Astrocyte of the cerebellum (primary cell): ENCODE measurements around the gene CDC45.
"Not testable (repeated sequence)": the region's sequence is repeated elsewhere in the genome, so short reads cannot be mapped to it uniquely, and the experiment has no call there.

Experiments used
- DNase-seq: peaks from one replicate; pipeline ENCODE4 v3.0.0-alpha.2; 2011; ENCODE audit warnings: low read depth
- H3K4me3 ChIP-seq: 2 replicates; pipeline ENCODE4 v1.5.1; 2011; ENCODE audit warnings: mild to moderate bottlenecking, low read depth, low read length, moderate library complexity
- CTCF ChIP-seq: IDR thresholded peaks from 2 replicates; pipeline ENCODE4 v1.5.1; 2012; ENCODE audit warnings: low read length, low read depth, moderate library complexity, mild to moderate bottlenecking; ENCODE audit errors: missing control alignments
- in situ Hi-C: cut with HindIII; loops from 2 replicates; pipeline ENCODE4 v1.10.0; 2017; ENCODE audit warnings: low sequenced_read_pairs

CDC45 gene

DNA sequence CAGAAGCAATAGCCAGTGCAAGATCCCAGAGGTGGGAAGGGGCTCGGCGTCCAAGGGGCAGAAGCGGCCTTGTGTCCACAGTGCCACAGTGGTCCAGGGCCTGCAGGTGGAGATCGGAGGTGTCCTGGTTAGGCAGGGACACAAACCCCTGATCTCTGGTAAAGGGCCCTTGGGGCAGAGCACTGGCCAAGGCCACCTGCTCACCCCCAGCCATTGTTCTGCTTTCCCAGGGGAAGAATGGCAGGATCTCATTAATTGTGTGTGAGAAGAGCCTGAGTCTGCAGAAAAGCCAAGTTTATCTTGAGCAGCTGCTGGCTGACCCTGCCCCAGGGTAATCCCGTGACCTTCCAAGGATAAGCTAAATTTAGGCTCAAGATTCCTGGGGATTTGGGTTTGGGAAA lies 47.6 kb downstream of the CDC45 start:
- TF ChIP-seq CTCF, result no peak
- no peak for DNase-seq
- H3K4me3 ChIP-seq, result no peak overlapping the region
- in situ Hi-C loops, result no loop called here

DNA sequence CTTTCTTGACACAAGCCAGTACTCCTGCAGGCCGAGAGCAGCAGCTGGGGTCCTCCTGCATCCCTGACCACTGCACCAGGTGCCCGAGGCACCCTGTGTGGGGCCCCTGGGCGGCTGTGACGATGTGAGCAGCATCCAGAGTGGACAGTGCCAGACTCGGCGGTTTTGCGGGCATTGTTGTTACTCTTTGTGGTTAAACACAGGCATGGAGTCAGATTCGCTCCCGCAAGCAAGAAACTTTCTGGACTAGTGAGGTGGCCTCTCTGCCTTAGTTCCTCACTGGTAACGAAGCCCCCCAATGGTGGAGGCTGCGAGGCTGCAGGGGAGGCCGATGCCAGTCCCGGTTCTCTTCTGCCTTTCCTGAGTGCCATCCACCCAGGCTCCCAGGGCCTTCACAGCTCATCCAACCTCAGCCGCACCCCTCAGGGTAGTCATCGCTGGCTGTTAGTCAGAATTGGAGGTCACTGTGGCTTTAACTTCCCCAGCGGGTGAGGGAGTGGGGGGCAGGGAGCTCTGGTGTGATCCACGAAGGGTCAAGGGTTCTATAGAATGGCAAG lies 48.2 kb downstream of the CDC45 start:
- DNase-seq, result no peak
- in situ Hi-C loops, result no loop called here
- H3K4me3 ChIP-seq, result no peak overlapping the region
- no peak for TF ChIP-seq CTCF

- in situ Hi-C loops, result no loop called here
- DNase-seq, result no peak
- no peak overlapping the region for H3K4me3 ChIP-seq
- no peak for TF ChIP-seq CTCF
Measured at GRCh38 chr22:19529811-19530210, 50.1 kb downstream of the CDC45 start.

GRCh38 chr22:19530751-19531150 lies 51.0 kb downstream of the CDC45 start:
- H3K4me3 ChIP-seq, result no peak overlapping the region
- no peak for DNase-seq
- in situ Hi-C loops, result no loop called here
- TF ChIP-seq CTCF, result no peak

DNA sequence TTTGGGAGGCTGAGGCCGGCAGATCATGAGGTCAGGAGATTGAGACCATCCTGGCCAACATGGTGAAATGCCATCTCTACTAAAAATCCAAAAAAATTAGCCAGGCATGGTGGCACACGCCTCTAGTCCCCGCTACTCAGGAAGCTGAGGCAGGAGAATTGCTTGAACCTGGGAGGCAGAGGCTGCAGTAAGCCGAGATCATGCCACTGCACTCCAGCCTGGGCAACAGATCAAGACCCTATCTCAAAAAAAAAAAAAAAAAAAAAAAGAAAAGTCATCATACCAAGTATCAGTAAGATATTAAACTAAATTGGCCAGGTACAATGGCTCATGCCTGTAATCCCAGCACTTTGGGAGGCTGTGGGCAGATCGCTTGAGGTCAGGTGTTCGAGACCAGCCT lies 51.6 kb downstream of the CDC45 start:
- in situ Hi-C loops, DNase-seq, H3K4me3 ChIP-seq: not testable (repeated sequence)

DNA sequence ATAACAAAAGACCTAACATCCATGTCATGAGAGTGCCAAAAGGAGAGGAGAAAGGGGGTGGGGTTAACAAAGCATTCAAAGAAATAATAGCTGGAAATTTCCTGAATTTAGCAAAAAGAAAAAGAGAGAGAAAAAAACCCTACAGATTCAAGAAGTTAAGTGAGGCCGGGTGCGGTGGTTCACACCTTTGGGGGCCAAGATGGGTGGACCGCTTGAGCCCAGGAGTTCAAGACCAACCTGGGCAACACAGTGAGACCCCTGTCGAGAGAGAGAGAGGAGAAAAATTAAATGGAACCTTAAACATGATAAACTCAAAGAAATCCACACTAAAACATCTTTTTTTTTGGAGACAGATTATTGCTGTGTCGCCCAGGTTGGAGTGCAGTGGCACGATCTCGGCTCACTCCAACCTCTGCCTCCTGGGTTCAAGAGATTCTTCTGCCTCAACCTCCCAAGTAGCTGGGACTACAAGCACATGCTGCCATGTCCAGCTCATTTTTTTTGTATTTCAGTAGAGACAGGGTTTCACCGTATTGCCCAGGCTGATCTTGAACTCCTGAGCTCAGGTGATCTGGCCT lies 53.4 kb downstream of the CDC45 start:
- no peak for DNase-seq
- no peak overlapping the region for H3K4me3 ChIP-seq
- TF ChIP-seq CTCF, result no peak
- in situ Hi-C loops, result no loop called here

DNA sequence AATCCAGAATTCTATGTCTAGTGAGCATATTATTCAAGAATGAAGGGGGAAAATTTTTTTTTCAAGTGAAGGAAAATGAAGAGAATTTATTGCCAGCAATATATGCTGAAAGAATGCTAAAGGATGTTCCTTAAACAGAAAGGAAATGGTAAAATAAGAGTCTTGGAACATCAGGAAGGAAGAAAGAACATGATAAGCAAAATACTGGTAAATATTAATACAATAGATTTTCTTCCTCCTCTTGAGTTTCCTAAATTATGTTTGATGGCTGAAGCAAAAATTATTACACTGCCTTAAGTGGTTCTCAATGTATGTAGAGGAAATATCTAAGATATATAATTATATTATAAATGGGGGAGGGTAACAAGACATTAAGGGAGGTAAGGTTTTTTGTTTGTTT lies 54.1 kb downstream of the CDC45 start:
- TF ChIP-seq CTCF, result no peak
- in situ Hi-C loops, result no loop called here
- DNase-seq, result no peak

More for the DNA sequence above, 54.1 kb downstream of the CDC45 start:
- H3K4me3 ChIP-seq, result no peak overlapping the region
